A549 (cell line): ENCODE measurements around the gene ARL4D. TPM values are rescaled to one million over a fixed set of nuclear protein-coding genes. Genes with fewer than 3 reads are reported as not detected.

Source experiments
- ATAC-seq, 2 experiments: fragments of 200-7000 bp in 1 of 2; fragments of >200 bp in 1 of 2; cut with Nextera tagmentation in 1 of 2; cut with Tn5 transposase in 1 of 2; 3 replicates each; pipeline versions ENCODE4 v1.8.0 to v1.9.1; 2018 to 2020; ENCODE audit warnings: mild to moderate bottlenecking in 1 of 2, moderate library complexity in 1 of 2
- CTCF ChIA-PET: fragments of 300-600 bp; sonication (Branson Sonifier 250); formaldehyde crosslinking; extraction: SDS; loops from one replicate; lab custom pipeline; 2021; ENCODE audit warnings: antibody characterized with exemption, inconsistent platforms; lab: Yijun Ruan, JAX
- POLR2A ChIA-PET: fragments of 350-600 bp; formaldehyde crosslinking; extraction: SDS; loops from one replicate; lab custom pipeline; 2021; ENCODE audit warnings: antibody characterized with exemption, inconsistent platforms; lab: Yijun Ruan, JAX
- DNase-seq, 2 experiments: peaks; one replicate each; pipeline versions ENCODE4 v3.0.0 to v3.0.0-alpha.2; 2011 to 2016; ENCODE audit warnings: low read depth in 1 of 2, low spot score in 1 of 2
- FAIRE-seq: peaks from 2 replicates; lab custom pipeline; 2011; peaks lifted over from hg19 to GRCh38; lab: Jason Lieb, UNC
- H3K27ac ChIP-seq, 2 experiments: fragments of >200 bp; sonication (Bioruptor Twin); formaldehyde crosslinking; 3 replicates each; pipeline ENCODE4 v1.5.1; 2016 to 2017
- H3K4me1 ChIP-seq: fragments of >200 bp; sonication (Bioruptor Twin); formaldehyde crosslinking; 3 replicates; pipeline ENCODE4 v1.6.1; 2016
- H3K4me2 ChIP-seq: fragments of >200 bp; sonication (Bioruptor Twin); formaldehyde crosslinking; 3 replicates; pipeline ENCODE4 v1.6.1; 2016
- H3K4me3 ChIP-seq: fragments of >200 bp; sonication (Bioruptor Twin); formaldehyde crosslinking; 3 replicates; pipeline ENCODE4 v1.5.1; 2016
- H3K9me3 ChIP-seq: fragments of >200 bp; sonication (Bioruptor Twin); formaldehyde crosslinking; 3 replicates; pipeline ENCODE4 v1.6.1; 2016
- CBX2 ChIP-seq: fragments of 200-600 bp; sonication (generic); IDR thresholded peaks from 2 replicates; pipeline ENCODE4 v1.6.1; 2016; ENCODE audit warnings: low read depth, mild to moderate bottlenecking, borderline replicate concordance
- CEBPB ChIP-seq, 2 experiments: fragments of >200 bp in 1 of 2; sonication (Bioruptor Twin) in 1 of 2; formaldehyde crosslinking in 1 of 2; IDR thresholded peaks; 2 replicates each; pipeline ENCODE4 v1.6.1; 2012 to 2016
- CHD2 ChIP-seq: fragments of 150-350 bp; IDR thresholded peaks from 2 replicates; pipeline ENCODE4 v1.6.1; 2014; ENCODE audit warnings: low read length; ENCODE audit not compliant: partially characterized antibody
- E2F6 ChIP-seq: IDR thresholded peaks from 2 replicates; pipeline ENCODE4 v1.6.1; 2012; ENCODE audit warnings: low read depth, borderline replicate concordance
- EHF ChIP-seq: fragments of 250-450 bp; sonication (Bioruptor Pico); IDR thresholded peaks from 2 replicates; pipeline ENCODE4 v1.5.0; 2020; ENCODE audit warnings: mild to moderate bottlenecking
- EHMT2 ChIP-seq: fragments of 200-600 bp; sonication (generic); IDR thresholded peaks from 2 replicates; pipeline ENCODE4 v1.6.1; 2016; ENCODE audit warnings: antibody characterized with exemption, low read depth, mild to moderate bottlenecking, moderate library complexity
- EP300 ChIP-seq, 2 experiments: fragments of >200 bp; sonication (Bioruptor Twin); formaldehyde crosslinking; IDR thresholded peaks; 2 replicates in 1 of 2; 3 replicates in 1 of 2; pipeline ENCODE4 v1.6.1; 2016 to 2017
- FOSB ChIP-seq: fragments of 250-450 bp; sonication (Bioruptor Pico); IDR thresholded peaks from 2 replicates; pipeline ENCODE4 v1.5.0; 2020; ENCODE audit warnings: mild to moderate bottlenecking, moderate library complexity
- FOSL2 ChIP-seq, 2 experiments: fragments of 450-650 bp in 1 of 2; fragments of >200 bp in 1 of 2; sonication (Bioruptor Twin) in 1 of 2; formaldehyde crosslinking; IDR thresholded peaks; 2 replicates each; pipeline versions ENCODE4 v1.5.0 to v1.6.1; 2016 to 2020; ENCODE audit warnings: mild to moderate bottlenecking in 1 of 2, moderate library complexity in 1 of 2
- GATA3 ChIP-seq: IDR thresholded peaks from 2 replicates; pipeline ENCODE4 v1.6.1; 2012; ENCODE audit warnings: borderline replicate concordance
- HEYL ChIP-seq: fragments of 250-450 bp; sonication (Bioruptor Pico); IDR thresholded peaks from 2 replicates; pipeline ENCODE4 v1.8.0; 2021; ENCODE audit warnings: mild to moderate bottlenecking, moderate library complexity
- HMGXB4 ChIP-seq: fragments of 250-450 bp; sonication (Bioruptor Pico); IDR thresholded peaks from 2 replicates; pipeline ENCODE4 v1.5.0; 2021; ENCODE audit warnings: mild to moderate bottlenecking, moderate library complexity, borderline replicate concordance
- JUNB ChIP-seq: fragments of >200 bp; sonication (Bioruptor Twin); formaldehyde crosslinking; IDR thresholded peaks from 2 replicates; pipeline ENCODE4 v1.6.1; 2016
- MAZ ChIP-seq: fragments of 150-350 bp; IDR thresholded peaks from 2 replicates; pipeline ENCODE4 v1.6.1; 2014; ENCODE audit warnings: antibody characterized with exemption, low read depth, low read length, borderline replicate concordance
- MYC ChIP-seq: IDR thresholded peaks from 2 replicates; pipeline ENCODE4 v1.6.1; 2012; ENCODE audit warnings: mild to moderate bottlenecking, inconsistent platforms, low read length, improper control_type of control experiment, borderline replicate concordance
- NFE2L2 ChIP-seq: fragments of 150-350 bp; conservative IDR thresholded peaks from 2 replicates; pipeline ENCODE4 v1.6.1; 2014; ENCODE audit warnings: low read length
- NPAS2 ChIP-seq: fragments of 250-450 bp; sonication (Bioruptor Pico); IDR thresholded peaks from 2 replicates; pipeline ENCODE4 v1.8.0; 2022; ENCODE audit warnings: mild to moderate bottlenecking, moderate library complexity, borderline replicate concordance
- NR3C1 ChIP-seq: fragments of >200 bp; sonication (Bioruptor Twin); formaldehyde crosslinking; IDR thresholded peaks from 3 replicates; pipeline ENCODE4 v1.6.1; 2017
- PHF8 ChIP-seq: fragments of 200-600 bp; sonication (generic); IDR thresholded peaks from 2 replicates; pipeline ENCODE4 v1.6.1; 2016; ENCODE audit warnings: low read depth, mild to moderate bottlenecking, antibody characterized with exemption, moderate library complexity, borderline replicate concordance
- POLR2A ChIP-seq: IDR thresholded peaks from 2 replicates; pipeline ENCODE4 v1.6.1; 2012; ENCODE audit warnings: mild to moderate bottlenecking, low read length
- POLR2AphosphoS2 ChIP-seq: conservative IDR thresholded peaks from 2 replicates; pipeline ENCODE4 v1.6.1; 2012; ENCODE audit warnings: low read length, improper control_type of control experiment, inconsistent platforms
- RFX5 ChIP-seq: fragments of 450-650 bp; IDR thresholded peaks from 2 replicates; pipeline ENCODE4 v1.7.1; 2014; ENCODE audit warnings: antibody characterized with exemption, mild to moderate bottlenecking, moderate library complexity
- SREBF2 ChIP-seq: fragments of 450-650 bp; IDR thresholded peaks from 2 replicates; pipeline ENCODE4 v1.6.1; 2014; ENCODE audit warnings: mild to moderate bottlenecking, moderate library complexity
- TFCP2L1 ChIP-seq: fragments of 250-450 bp; sonication (Bioruptor Pico); IDR thresholded peaks from 2 replicates; pipeline ENCODE4 v1.5.0; 2021; ENCODE audit warnings: mild to moderate bottlenecking
- ZC3H11A ChIP-seq: fragments of 450-650 bp; IDR thresholded peaks from 2 replicates; pipeline ENCODE4 v1.6.1; 2014; ENCODE audit warnings: antibody characterized with exemption, mild to moderate bottlenecking
- ZFP36 ChIP-seq: fragments of 450-650 bp; IDR thresholded peaks from 2 replicates; pipeline ENCODE4 v1.6.1; 2014; ENCODE audit warnings: borderline replicate concordance; ENCODE audit not compliant: partially characterized antibody
- ZSCAN20 ChIP-seq: fragments of 250-450 bp; sonication (Bioruptor Pico); IDR thresholded peaks from 2 replicates; pipeline ENCODE4 v1.8.0; 2022; ENCODE audit warnings: mild to moderate bottlenecking, moderate library complexity
- WGBS: methylation state at CpG from one replicate; pipeline ENCODE4 v1.1.6; 2017; ENCODE audit errors: missing lambda C conversion rate; 5-methylcytosine and 5-hydroxymethylcytosine counted together
- polyA plus RNA-seq, 4 experiments: library from polyadenylated mRNA; depleted of rRNA in 3 of 4; stranded (reverse); fragments of >200 nt; fragmentation: RNase III in 1 of 4; extraction: RNeasy Plus Mini Kit Qiagen cat#74134 plus additional on column Dnase treatment in 1 of 4; gene quantifications; 2 replicates in 3 of 4; 3 replicates in 1 of 4; pipeline ENCODE4 v1.2.3, GENCODE V29; 2011 to 2017
- TF ChIP-seq, protein P1 (sequence below): IDR thresholded peaks from 2 replicates; pipeline ENCODE4 v1.6.1; 2012

The ARL4D gene
- polyA plus RNA-seq, 2 of the 4 experiments (the other 2 are of a cell fraction): 11.7 to 21.0 TPM

- DNase-seq (no peak), ATAC-seq (no peak), FAIRE-seq (no peak)
- Histone ChIP-seq H3K4me1 (peaks cover 25% of the 10 kb centered on the region), H3K9me3 (no peaks in the 10 kb centered on the region), H3K27ac (peak overlapping the region; percentile 94), H3K4me2 (peak overlapping the region; percentile 87), H3K4me3 (0 out of 3 replicates have a peak overlapping the region, but pooled peaks have one; percentile 2)
- 84% methylated on average over 25 of the region's 25 CpGs for WGBS
- ChIA-PET POLR2A (interaction anchor here (0.7 to 3.6 kb wide), 23 partner anchors 10 to 369 kb away, joined by 3 to 212 read pairs (median 8); partner anchors contain the start of genes ARL4D, BRCA1, DHX8 and ETV4), CTCF (interaction anchor here (0.7 to 8.4 kb wide), 8 partner anchors 13 to 153 kb away, joined by 3 to 74 read pairs (median 6); partner anchors contain the start of genes ARL4D and DHX8)
- TF ChIP-seq CBX2 (no peak), EHMT2 (no peak), RFX5 (no peak), POLR2A (peak; percentile 3)
- TF ChIP-seq, all 56 proteins: peak for 1
These were observed 31.7 kb upstream of the ARL4D start for GRCh38 chr17:43366891-43367736.

DNA sequence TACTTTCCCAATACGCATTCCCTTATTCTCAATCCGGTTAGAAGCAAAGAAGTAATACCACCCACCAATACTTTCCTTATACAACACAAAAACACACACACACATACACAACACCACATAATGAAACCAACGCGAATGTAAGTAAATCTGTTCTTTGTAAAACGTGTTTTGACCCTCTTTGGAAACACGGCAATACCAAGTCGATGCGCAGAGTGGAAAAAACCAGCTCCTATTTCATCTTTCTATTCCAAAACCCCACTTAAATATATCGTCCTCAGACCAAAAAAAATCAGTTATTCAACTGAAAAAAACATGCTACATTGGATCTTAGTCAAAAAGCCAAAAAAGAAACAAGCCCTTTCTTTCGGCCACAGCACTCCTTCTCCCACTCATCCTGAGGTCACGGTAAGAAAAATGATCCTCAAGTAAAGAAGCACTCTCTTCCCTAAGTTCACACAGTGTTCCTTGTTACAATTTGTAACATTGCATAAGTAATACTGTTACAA is 31.0 kb upstream of the ARL4D start:
- peak; percentile 97 for FAIRE-seq
- POLR2A ChIA-PET: interaction anchor here (0.6 to 3.6 kb wide), 33 partner anchors 8 to 370 kb away, joined by 3 to 212 read pairs (median 6); partner anchors contain the start of genes ARL4D, BRCA1, DHX8 and ETV4
- peak; percentile 90 to 92 for DNase-seq
- Histone ChIP-seq H3K4me2 (peak overlapping the region; percentile 87), H3K4me3 (peak overlapping the region; percentile 44; the same call in 2 of the 3 replicates), H3K9me3 (no peaks in the 10 kb centered on the region), H3K27ac (peak overlapping the region; percentile 94), H3K4me1 (peaks cover 22% of the 10 kb centered on the region)
- WGBS: 10% methylated on average over 11 of the region's 11 CpGs
- peak; percentile 70 to 74 for ATAC-seq
- CTCF ChIA-PET: interaction anchor here (0.6 to 8.4 kb wide), 12 partner anchors 12 to 1790 kb away, joined by 3 to 74 read pairs (median 4); partner anchors contain the start of genes ARL4D and DHX8
- TF ChIP-seq EHF (CRISPR knock-in tag) (peak; percentile 98), NR3C1 (no peak), HEYL (CRISPR knock-in tag) (peak; percentile 50; the same call in 1 of the 2 replicates), CBX2 (no peak), POLR2AphosphoS2 (peak; percentile 92; the same call in 1 of the 2 replicates), FOSB (CRISPR knock-in tag) (peak; percentile 100), FOSL2 (IDR thresholded peaks at IDR 0.05) (no peak), FOSL2 (CRISPR knock-in tag; IDR thresholded peaks at IDR 0.05) (peak; percentile 94), ZSCAN20 (CRISPR knock-in tag) (peak; percentile 93), ZC3H11A (no peak), ZFP36 (peak; percentile 24), JUNB (no peak), EHMT2 (no peak), MAZ (peak; percentile 97; the same call in 1 of the 2 replicates), NPAS2 (CRISPR knock-in tag) (no peak), PHF8 (no peak), CHD2 (peak; percentile 36), MYC (peak; percentile 55; the same call in 1 of the 2 replicates), HMGXB4 (CRISPR knock-in tag) (peak; percentile 100), TFCP2L1 (CRISPR knock-in tag) (peak; percentile 100), NFE2L2 (no peak), CEBPB (IDR thresholded peaks at IDR 0.05) (peak in 1 of 2 experiments; percentile 68; a peak in 1 of 4 replicates), E2F6 (no peak), EP300 (IDR thresholded peaks at IDR 0.05) (no peak), RFX5 (peak; percentile 67; the same call in 1 of the 2 replicates), SREBF2 (no peak), GATA3 (peak; percentile 81; the same call in 1 of the 2 replicates)
- TF ChIP-seq, protein P1, sequence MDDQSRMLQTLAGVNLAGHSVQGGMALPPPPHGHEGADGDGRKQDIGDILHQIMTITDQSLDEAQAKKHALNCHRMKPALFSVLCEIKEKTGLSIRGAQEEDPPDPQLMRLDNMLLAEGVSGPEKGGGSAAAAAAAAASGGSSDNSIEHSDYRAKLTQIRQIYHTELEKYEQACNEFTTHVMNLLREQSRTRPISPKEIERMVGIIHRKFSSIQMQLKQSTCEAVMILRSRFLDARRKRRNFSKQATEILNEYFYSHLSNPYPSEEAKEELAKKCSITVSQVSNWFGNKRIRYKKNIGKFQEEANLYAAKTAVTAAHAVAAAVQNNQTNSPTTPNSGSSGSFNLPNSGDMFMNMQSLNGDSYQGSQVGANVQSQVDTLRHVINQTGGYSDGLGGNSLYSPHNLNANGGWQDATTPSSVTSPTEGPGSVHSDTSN: peak; percentile 87
